ENCODE results near the gene CD63.

GRCh38 chr12:55721601-55722213 is 7.1 kb downstream of the CD63 start:
- no peak for TF ChIP-seq POLR2AphosphoS5 (IDR thresholded peaks at IDR 0.05; ENCODE audit: low read depth, low read length)
- TF ChIP-seq POLR2A (IDR thresholded peaks at IDR 0.05; ENCODE audit: low read depth, low read length), result no peak
- TF ChIP-seq TAF1 (IDR thresholded peaks at IDR 0.05; ENCODE audit: low read depth, low read length), result no peak

Measured in GM12891 (cell line).